Epithelial cell of proximal tubule (primary cell): ENCODE measurements around the gene SLC26A9. TPM values are rescaled to one million over a fixed set of nuclear protein-coding genes. Genes with fewer than 3 reads are reported as not detected.

Experiments used
- DNase-seq: peaks from one replicate; pipeline ENCODE4 v3.0.0-alpha.2; 2011; ENCODE audit warnings: low read depth
- H3K4me3 ChIP-seq: 2 replicates; pipeline ENCODE4 v1.5.1; 2011; ENCODE audit warnings: low read depth, mild to moderate bottlenecking, low read length
- total RNA-seq: library from RNA; depleted of rRNA; stranded (reverse); fragments of >200 nt; gene quantifications from 2 replicates; pipeline ENCODE4 v1.2.3, GENCODE V29; 2015
- TF ChIP-seq, protein P1 (sequence below): conservative IDR thresholded peaks from 2 replicates; pipeline ENCODE4 v1.5.1; 2012; ENCODE audit warnings: low read depth, mild to moderate bottlenecking, low read length

Gene SLC26A9
- total RNA-seq, 1 donor from 2014 or later = not detected

- DNase-seq = no peak
- TF ChIP-seq, protein P1, sequence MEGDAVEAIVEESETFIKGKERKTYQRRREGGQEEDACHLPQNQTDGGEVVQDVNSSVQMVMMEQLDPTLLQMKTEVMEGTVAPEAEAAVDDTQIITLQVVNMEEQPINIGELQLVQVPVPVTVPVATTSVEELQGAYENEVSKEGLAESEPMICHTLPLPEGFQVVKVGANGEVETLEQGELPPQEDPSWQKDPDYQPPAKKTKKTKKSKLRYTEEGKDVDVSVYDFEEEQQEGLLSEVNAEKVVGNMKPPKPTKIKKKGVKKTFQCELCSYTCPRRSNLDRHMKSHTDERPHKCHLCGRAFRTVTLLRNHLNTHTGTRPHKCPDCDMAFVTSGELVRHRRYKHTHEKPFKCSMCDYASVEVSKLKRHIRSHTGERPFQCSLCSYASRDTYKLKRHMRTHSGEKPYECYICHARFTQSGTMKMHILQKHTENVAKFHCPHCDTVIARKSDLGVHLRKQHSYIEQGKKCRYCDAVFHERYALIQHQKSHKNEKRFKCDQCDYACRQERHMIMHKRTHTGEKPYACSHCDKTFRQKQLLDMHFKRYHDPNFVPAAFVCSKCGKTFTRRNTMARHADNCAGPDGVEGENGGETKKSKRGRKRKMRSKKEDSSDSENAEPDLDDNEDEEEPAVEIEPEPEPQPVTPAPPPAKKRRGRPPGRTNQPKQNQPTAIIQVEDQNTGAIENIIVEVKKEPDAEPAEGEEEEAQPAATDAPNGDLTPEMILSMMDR = no peak
- no peak overlapping the region for H3K4me3 ChIP-seq
These were observed 16.5 kb upstream of the SLC26A9 start for GRCh38 chr1:205959789-205960188.

DNA sequence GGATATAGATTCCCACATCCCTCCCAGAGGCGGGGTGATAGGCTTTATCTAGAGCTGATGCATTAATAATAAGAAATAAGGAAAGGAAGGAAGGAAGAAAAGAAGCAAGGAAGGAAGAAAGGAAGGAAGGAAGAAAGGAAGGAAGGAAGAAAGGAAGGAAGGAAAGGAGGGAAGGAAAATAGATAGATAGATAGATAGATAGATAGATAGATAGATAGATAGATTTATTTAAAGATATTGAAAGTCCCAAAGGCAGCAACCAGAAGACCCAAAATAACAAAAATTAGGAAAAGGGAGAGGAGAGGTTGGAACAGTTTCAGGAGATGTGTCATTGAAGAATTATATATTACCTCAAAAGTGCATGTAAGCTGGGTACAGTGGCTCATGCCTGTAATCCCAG is 12.2 kb upstream of the SLC26A9 start:
- no peak overlapping the region for H3K4me3 ChIP-seq
- no peak for DNase-seq
- TF ChIP-seq, protein P1 = no peak

- H3K4me3 ChIP-seq = no peak overlapping the region
- TF ChIP-seq, protein P1 = no peak
- DNase-seq = no peak
These were observed 11.7 kb upstream of the SLC26A9 start for GRCh38 chr1:205954819-205955404.

DNA sequence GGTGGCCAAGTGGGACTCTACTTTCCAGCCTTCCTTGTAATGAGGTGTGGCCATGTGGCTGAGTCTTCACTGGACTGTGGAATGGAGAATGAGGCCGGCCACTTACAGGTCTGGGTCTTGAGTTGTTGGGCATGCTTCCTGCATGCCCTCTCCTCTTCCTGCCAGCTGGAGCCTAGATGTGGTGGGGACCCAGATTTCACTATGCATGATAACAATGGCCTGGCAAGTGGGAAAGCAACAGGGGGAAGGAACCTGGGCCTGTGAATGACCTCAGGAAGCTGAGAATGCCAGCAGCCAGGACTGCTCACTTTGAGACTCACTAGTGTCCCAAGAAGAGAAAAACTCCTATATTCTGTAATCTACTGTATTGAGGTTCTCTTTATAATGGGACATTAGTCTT is 8.5 kb upstream of the SLC26A9 start:
- TF ChIP-seq, protein P1 = no peak
- no peak overlapping the region for H3K4me3 ChIP-seq
- DNase-seq = no peak

DNA sequence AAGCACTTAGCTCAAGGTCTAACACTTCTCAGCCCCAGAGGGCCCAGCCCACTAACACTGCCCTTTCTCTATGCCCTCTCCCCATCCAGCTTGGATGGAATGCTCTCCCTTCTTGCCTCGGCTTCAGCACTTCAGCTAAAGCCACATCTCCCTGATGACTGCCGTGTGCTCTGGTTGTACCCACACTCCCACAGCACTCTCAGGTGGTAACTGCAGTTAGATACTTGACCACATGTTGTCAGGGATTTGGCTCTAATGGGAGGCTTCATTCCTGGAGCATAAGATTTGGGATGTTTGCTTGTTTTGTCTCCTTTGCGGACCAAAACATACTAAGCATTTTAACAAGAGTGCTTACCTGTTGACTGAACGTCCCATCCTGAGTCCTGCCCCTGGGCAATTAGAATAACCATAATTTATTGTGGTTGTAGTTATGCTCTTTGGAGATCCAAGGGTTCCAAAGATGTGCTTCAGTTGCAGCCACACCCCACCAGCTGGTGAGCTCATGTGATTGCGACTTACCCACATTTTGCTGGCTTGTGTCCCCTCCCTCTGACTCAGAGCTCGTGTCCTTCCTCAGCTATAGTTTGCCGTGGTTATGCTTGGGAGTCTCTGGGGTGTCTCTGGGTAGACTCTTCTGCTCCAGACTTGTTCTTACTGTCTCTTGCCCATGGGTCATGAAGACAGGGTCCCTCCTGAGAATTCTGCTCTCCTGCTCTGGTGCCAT is 7.7 kb upstream of the SLC26A9 start:
- TF ChIP-seq, protein P1 = no peak
- no peak for DNase-seq
- H3K4me3 ChIP-seq = no peak overlapping the region

- no peak overlapping the region for H3K4me3 ChIP-seq
- TF ChIP-seq, protein P1 = no peak
- no peak for DNase-seq
These were observed 7.0 kb upstream of the SLC26A9 start for GRCh38 chr1:205950280-205950679.

- TF ChIP-seq, protein P1 = no peak
- H3K4me3 ChIP-seq = no peak overlapping the region
These were observed 6.5 kb upstream of the SLC26A9 start for GRCh38 chr1:205949753-205950152.

More at GRCh38 chr1:205949753-205950152, 6.5 kb upstream of the SLC26A9 start:
- DNase-seq = no peak
